GM10847 (cell line): ENCODE data around the gene LRRC15.

ENCODE experiments used
- POLR2A ChIP-seq: IDR thresholded peaks from 2 replicates; pipeline ENCODE4 v1.6.1; 2011; ENCODE audit not compliant: insufficient read length; ENCODE audit errors: extremely low read depth

LRRC15 gene

GRCh38 chr3:194312186-194312742 is 57.3 kb downstream of the LRRC15 start:
- TF ChIP-seq POLR2A, result no peak

DNA sequence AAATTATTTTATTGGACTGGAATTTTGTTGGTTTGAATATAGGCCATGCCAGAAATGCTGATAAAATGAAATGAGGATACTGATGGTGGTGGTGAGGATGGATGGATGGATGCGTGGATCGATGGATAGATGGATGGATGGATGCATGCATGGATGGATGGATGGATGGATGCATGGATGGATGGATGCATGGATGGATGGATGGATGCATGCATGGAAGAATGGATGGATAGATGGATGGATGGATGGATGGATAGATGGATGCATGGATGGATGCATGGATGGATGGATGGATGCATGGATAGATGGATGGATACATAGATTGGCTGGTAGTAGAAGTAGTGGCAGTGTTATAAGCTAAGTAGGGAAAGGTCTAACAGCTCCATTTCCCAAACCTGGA is 58.5 kb downstream of the LRRC15 start:
- no peak for TF ChIP-seq POLR2A

GRCh38 chr3:194310060-194310835 is 59.3 kb downstream of the LRRC15 start:
- no peak for TF ChIP-seq POLR2A

- no peak for TF ChIP-seq POLR2A
Observed at GRCh38 chr3:194308601-194309449, 60.7 kb downstream of the LRRC15 start.

DNA sequence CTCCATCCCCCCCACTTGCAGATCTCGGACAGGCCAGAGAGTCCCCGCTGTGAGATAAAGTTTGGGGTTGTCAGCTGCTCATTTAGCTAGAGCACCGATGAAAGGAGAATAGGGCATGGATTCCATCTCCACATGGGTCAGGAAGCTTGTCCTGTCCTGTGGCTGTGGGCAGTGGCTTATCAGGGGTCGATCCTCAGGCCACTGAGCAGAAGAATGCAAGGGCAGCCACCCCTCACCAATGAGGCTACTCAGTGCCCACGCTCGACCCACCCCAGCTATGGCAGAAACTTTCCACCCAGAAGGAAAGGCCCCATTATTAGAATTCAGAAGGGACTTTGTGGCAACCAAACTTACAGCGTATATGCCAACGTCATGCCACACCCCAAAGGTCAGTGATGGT is 61.7 kb downstream of the LRRC15 start:
- TF ChIP-seq POLR2A, result no peak

DNA sequence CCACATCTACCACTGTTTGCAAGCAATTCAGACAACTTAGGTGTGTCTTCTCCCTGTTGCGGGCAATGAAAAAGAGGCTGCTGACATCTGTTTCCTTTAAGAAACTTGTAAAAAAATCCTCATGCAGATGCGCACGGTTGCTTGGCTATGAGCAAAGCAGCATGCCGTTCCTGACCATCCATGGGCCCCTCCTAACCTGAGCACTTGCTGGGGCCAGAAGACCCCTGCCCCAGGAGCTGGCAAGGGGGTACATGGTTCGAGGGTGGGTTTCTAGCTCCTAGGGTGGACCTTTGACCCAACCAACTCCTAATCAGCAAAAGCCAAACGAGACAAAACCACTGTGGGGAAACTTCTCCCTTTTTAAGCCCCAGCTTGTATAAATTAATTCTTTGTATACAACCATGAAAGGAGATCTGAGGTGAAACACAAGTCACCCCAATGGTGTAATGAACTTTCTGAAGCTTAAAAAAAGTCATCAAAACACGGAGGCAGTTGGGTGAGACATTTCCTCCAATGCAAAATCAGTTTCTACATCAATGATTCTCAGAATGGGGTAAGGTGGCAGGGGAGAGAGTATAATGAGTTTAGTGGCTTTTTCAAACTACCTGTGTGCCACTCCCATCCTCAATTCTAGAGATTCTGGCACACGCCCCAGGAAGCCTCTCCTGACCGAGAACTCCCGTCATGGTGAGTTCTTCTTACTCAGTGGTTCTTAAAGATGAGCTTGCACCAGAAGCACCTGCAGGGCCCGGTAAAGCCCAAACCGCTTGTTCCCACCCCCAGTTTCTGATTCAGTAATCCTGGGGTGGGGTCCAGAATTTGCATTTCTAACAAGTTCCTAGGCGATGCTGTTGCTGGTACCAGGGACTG is 62.5 kb downstream of the LRRC15 start:
- no peak for TF ChIP-seq POLR2A

DNA sequence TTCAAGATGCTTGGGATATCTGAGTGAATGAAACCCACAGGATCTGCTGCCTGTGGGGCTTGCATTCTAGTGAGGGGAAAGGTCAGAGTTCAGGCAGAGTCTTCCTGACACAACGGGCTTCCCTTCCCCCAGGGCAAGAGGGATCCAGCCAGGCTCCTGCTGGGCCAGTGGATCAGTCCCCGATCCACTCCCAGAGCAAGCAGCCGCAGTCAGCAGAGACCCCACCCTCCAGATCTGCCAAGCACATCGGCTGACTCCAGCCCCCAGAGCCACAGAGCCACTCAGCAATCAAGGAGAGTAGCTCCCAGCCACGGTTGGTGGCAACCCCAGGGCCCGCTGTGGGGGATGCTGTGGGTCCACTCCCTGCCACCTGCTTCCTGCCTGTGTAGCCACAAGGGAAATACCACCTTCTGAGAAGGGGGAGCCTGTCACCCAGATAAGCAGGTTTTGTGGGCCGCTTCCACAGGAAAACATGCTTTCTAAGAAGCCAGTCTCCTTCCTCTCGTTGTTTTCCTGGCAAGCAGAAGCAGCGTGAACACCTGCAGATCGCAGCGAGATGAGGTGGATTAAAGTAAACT is 63.3 kb downstream of the LRRC15 start:
- TF ChIP-seq POLR2A, result peak; percentile 22

- no peak for TF ChIP-seq POLR2A
Observed at GRCh38 chr3:194305356-194306108, 64.0 kb downstream of the LRRC15 start.
